Suprapubic skin (tissue), 4 donors: ENCODE measurements around the gene SAMD4A. TPM values are rescaled to one million over a fixed set of nuclear protein-coding genes. Genes with fewer than 3 reads are reported as not detected.

Experiments
- DNase-seq, 2 donors: peaks; one replicate each; pipeline ENCODE4 v3.0.0-alpha.2; 2019; ENCODE audit warnings: low spot score in 2 of 2
- H3K27ac ChIP-seq: fragments of 200-600 bp; sonication (generic); one replicate; pipeline ENCODE4 v1.5.1; 2019
- H3K27me3 ChIP-seq: fragments of 200-600 bp; sonication (generic); one replicate; pipeline ENCODE4 v1.5.1; 2019
- H3K36me3 ChIP-seq: fragments of 200-600 bp; sonication (generic); one replicate; pipeline ENCODE4 v1.5.1; 2019
- H3K4me1 ChIP-seq: fragments of 200-600 bp; sonication (generic); one replicate; pipeline ENCODE4 v1.5.1; 2019
- H3K4me3 ChIP-seq: fragments of 200-600 bp; sonication (generic); one replicate; pipeline ENCODE4 v1.5.1; 2019; ENCODE audit warnings: mild to moderate bottlenecking
- H3K9me3 ChIP-seq: fragments of 200-600 bp; sonication (generic); one replicate; pipeline ENCODE4 v1.5.1; 2019
- CTCF ChIP-seq, 2 donors: fragments of 200-600 bp in 1 of 2; fragments of 450-650 bp in 1 of 2; sonication (generic) in 1 of 2; IDR thresholded peaks; one replicate each; pipeline ENCODE4 v1.5.1; 2016 to 2019; ENCODE audit warnings: antibody characterized with exemption in 2 of 2, mild to moderate bottlenecking in 1 of 2, moderate library complexity in 1 of 2
- EP300 ChIP-seq: sonication (generic); formaldehyde crosslinking; IDR thresholded peaks from one replicate; pipeline ENCODE4 v1.6.1; 2017; ENCODE audit warnings: antibody characterized with exemption
- POLR2A ChIP-seq, 2 donors: fragments of 450-650 bp; IDR thresholded peaks; one replicate each; pipeline ENCODE4 v1.6.1; 2017; ENCODE audit warnings: antibody characterized with exemption in 2 of 2, mild to moderate bottlenecking in 2 of 2, moderate library complexity in 2 of 2
- POLR2AphosphoS5 ChIP-seq, 3 donors: sonication (generic); formaldehyde crosslinking; IDR thresholded peaks; one replicate each; pipeline ENCODE4 v1.6.1; 2017; ENCODE audit warnings: antibody characterized with exemption in 3 of 3
- WGBS: methylation state at CpG from one replicate; pipeline ENCODE4 v1.1.5; 2018; 5-methylcytosine and 5-hydroxymethylcytosine counted together
- total RNA-seq, 4 donors: library from RNA; depleted of rRNA; stranded (reverse); fragments of >200 nt; gene quantifications; one replicate each; pipeline ENCODE4 v1.1.0, GENCODE V29; 2016

SAMD4A gene
- total RNA-seq, 4 donors from 2014 or later: 7.7 to 26.6 (median 9.7) TPM

DNA sequence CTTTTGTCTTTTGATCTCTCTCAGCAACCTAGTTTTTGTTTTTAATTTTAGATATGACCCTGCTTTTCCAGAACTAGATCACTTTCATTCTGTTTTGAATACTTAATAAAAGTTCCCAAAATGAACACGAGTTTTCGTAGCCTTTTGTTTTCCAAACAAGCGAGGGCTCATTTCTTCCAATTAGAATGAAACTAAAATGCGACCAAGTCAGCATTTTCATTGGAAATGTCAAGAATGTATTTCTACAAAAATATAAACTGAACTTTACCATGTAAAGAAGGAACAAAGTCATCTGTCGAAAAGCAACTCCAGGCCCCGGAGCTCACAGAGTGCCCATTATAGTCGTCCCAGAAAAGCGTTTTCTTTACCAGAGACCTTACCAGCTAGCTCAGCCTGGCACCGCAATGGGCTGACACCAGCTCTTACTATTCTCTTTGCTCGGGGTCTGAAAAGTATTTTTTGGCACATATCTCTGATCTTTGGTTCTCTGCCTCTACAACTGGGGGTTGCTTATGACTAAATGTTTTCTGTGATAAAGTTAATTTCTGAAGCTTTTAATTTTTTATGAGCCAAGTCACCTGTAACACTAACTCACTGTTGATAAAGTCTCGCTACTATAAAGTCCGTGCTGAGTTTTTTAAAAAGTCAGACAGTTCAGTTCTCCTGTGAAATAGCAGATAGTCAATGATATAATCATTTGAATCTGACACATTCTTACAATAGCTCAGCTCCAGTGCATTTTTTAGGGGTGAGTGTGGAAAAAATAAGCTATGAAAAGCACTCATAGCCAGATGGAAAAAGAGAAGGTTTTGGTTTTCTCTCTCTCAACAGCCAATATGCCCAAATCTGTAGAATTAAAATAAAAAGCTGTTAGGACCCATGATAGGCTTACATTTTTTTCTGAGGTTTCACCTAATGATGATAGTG is 43.4 kb downstream of the SAMD4A start:
- no peak overlapping the region for H3K4me3 ChIP-seq
- WGBS: 77% methylated on average over 12 of the region's 12 CpGs
- DNase-seq: no peak
- no peaks in the 10 kb centered on the region for H3K27me3 ChIP-seq
- H3K27ac ChIP-seq: no peak overlapping the region
- no peaks in the 10 kb centered on the region for H3K9me3 ChIP-seq
- no peak for TF ChIP-seq POLR2A (IDR thresholded peaks at IDR 0.05)
- no peak for TF ChIP-seq EP300
- no peak for TF ChIP-seq POLR2AphosphoS5 (IDR thresholded peaks at IDR 0.05)
- no peak for TF ChIP-seq CTCF (IDR thresholded peaks at IDR 0.05)
- no peaks in the 10 kb centered on the region for H3K36me3 ChIP-seq
- peaks cover 17% of the 10 kb centered on the region for H3K4me1 ChIP-seq

DNA sequence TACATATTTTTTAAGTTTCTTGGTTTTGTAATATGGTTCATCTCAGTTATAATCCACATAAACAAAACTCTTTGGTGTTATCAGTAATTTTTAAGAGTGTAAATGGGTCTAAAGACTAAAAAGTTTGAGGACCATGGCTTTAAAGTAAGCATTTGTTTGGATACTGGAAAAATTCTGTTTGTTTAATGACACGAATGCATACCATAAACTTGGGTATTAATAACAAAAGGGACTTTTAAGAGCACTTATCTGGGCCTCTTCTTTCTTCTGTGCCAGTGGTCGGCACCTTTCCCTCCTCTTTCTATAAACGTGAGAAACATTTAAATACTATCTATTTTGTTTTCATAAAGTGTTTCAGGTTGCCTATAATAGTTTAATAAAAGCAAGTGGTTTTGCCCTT is 47.4 kb downstream of the SAMD4A start:
- Histone ChIP-seq H3K4me1 (no peaks in the 10 kb centered on the region), H3K4me3 (no peak overlapping the region), H3K9me3 (peaks cover 3% of the 10 kb centered on the region), H3K27me3 (no peaks in the 10 kb centered on the region), H3K27ac (no peak overlapping the region), H3K36me3 (no peaks in the 10 kb centered on the region)
- TF ChIP-seq POLR2A (IDR thresholded peaks at IDR 0.05) (no peak), POLR2AphosphoS5 (IDR thresholded peaks at IDR 0.05) (no peak), CTCF (IDR thresholded peaks at IDR 0.05) (no peak), EP300 (no peak)
- WGBS: 90% methylated on average over 3 of the region's 3 CpGs
- no peak for DNase-seq

GRCh38 chr14:54617467-54617866 is 50.5 kb downstream of the SAMD4A start:
- peaks cover 3% of the 10 kb centered on the region for H3K9me3 ChIP-seq
- no peaks in the 10 kb centered on the region for H3K4me1 ChIP-seq
- H3K36me3 ChIP-seq: no peaks in the 10 kb centered on the region
- H3K27ac ChIP-seq: no peak overlapping the region
- no peak overlapping the region for H3K4me3 ChIP-seq
- TF ChIP-seq EP300 (no peak), CTCF (IDR thresholded peaks at IDR 0.05) (no peak), POLR2AphosphoS5 (IDR thresholded peaks at IDR 0.05) (no peak), POLR2A (IDR thresholded peaks at IDR 0.05) (no peak)
- WGBS: 67% methylated on average over 3 of the region's 3 CpGs
- H3K27me3 ChIP-seq: no peaks in the 10 kb centered on the region
- DNase-seq: no peak

- no peaks in the 10 kb centered on the region for H3K27me3 ChIP-seq
- DNase-seq: no peak
- no peaks in the 10 kb centered on the region for H3K36me3 ChIP-seq
- H3K4me1 ChIP-seq: peaks cover 2% of the 10 kb centered on the region
- H3K9me3 ChIP-seq: peaks cover 3% of the 10 kb centered on the region
- H3K27ac ChIP-seq: no peak overlapping the region
- H3K4me3 ChIP-seq: no peak overlapping the region
- no peak for TF ChIP-seq POLR2AphosphoS5 (IDR thresholded peaks at IDR 0.05)
- no peak for TF ChIP-seq EP300
- no peak for TF ChIP-seq CTCF (IDR thresholded peaks at IDR 0.05)
Observed at GRCh38 chr14:54621686-54622085, 54.8 kb downstream of the SAMD4A start.

- Histone ChIP-seq H3K4me1 (peaks cover 8% of the 10 kb centered on the region), H3K27me3 (no peaks in the 10 kb centered on the region), H3K4me3 (no peak overlapping the region), H3K27ac (no peak overlapping the region), H3K9me3 (peaks cover 3% of the 10 kb centered on the region), H3K36me3 (no peaks in the 10 kb centered on the region)
- WGBS: 95% methylated on average over 9 of the region's 9 CpGs
- no peak for DNase-seq
- TF ChIP-seq EP300 (no peak), CTCF (IDR thresholded peaks at IDR 0.05) (no peak), POLR2AphosphoS5 (IDR thresholded peaks at IDR 0.05) (no peak), POLR2A (IDR thresholded peaks at IDR 0.05) (no peak)
Observed at GRCh38 chr14:54622192-54622958, 55.4 kb downstream of the SAMD4A start.
